Heart left ventricle (tissue), 13 donors: ENCODE data around the gene MS4A10.
"Not testable (repeated sequence)": the region's sequence is repeated elsewhere in the genome, so short reads cannot be mapped to it uniquely, and the experiment has no call there.

Experiments used
- CTCF ChIP-seq, 12 donors: fragments of 200-600 bp; sonication (generic) in 4 of 12; IDR thresholded peaks; one replicate each; pipeline versions ENCODE4 v1.5.0 to v1.8.0; 2018 to 2022; ENCODE audit warnings: antibody characterized with exemption in 12 of 12, mild to moderate bottlenecking in 5 of 12
- POLR2A ChIP-seq, 2 donors: fragments of 450-650 bp; IDR thresholded peaks; one replicate each; pipeline ENCODE4 v1.6.1; 2017; ENCODE audit warnings: antibody characterized with exemption in 2 of 2, mild to moderate bottlenecking in 2 of 2, moderate library complexity in 2 of 2
- donor health status: ischemic (EF 13 %, LVEDD 7.1; RV severe dilation, severe dysfunction).
- donor health status: DM: no; HTN: yes; CAD: no.
- donor health status: DM: no; HTN: no; CAD: no.
- donor health status: ischemic (EF 25% LVEDD 6.9; RV normal size, moderate dysfunction).
- donor health status: ischemic (EF 25% LVEDD 5.7; RV mildly dilated, moderate dysfunction).
- donor health status: ischemic (EF 35%, LVEDD 5.7; RV mildly dilated, moderate dysfunction).
- donor health status: nonischemic (EF 11% LVEDD 7.7; RV severe dilation, severe dysfunction).
- donor health status: DM: yes; HTN: yes; CAD: no.
- donor health status: PGD.
- donor health status: ischemic (EF 29% LVEDD 5.4; RV normal size, mild dysfunction).
- donor health status: nonischemic (EF 23%, LVEDD 6.1; RV moderate dilation, normal function).

- not testable (repeated sequence) for TF ChIP-seq CTCF, POLR2A (IDR thresholded peaks at IDR 0.05)
These were observed 25.5 kb upstream of the MS4A10 start for GRCh38 chr11:60759438-60760225.
